GM18526 (cell line): ENCODE measurements around the gene PACS1.

ENCODE experiments used
- POLR2A ChIP-seq: IDR thresholded peaks from 3 replicates; pipeline ENCODE4 v1.6.1; 2011; ENCODE audit not compliant: insufficient read length; ENCODE audit errors: extremely low read depth

The PACS1 gene

GRCh38 chr11:66066751-66067150, 3.3 kb upstream of the PACS1 start:
- TF ChIP-seq POLR2A = no peak

DNA sequence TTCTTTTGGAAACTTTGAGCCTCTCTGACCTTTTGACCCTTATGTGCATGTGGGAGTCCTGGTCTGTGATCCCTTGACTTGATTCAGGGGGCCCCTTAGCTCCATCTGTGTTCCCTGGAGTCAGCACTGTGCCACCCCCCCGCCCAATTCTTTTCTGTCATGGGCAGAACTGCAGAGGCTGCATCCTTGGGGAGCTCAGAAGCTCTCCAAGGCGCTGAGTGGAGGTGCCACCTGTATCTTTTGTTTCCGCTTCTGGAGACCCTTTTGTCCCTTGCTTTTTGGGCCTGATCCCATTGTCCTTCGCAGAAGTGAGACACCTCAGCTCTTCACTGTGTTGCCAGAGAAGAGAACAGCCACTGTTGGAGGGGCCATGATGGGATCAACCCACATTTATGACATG, 2.4 kb upstream of the PACS1 start:
- no peak for TF ChIP-seq POLR2A

- no peak for TF ChIP-seq POLR2A
Measured at GRCh38 chr11:66068154-66068821, 1.8 kb upstream of the PACS1 start.

DNA sequence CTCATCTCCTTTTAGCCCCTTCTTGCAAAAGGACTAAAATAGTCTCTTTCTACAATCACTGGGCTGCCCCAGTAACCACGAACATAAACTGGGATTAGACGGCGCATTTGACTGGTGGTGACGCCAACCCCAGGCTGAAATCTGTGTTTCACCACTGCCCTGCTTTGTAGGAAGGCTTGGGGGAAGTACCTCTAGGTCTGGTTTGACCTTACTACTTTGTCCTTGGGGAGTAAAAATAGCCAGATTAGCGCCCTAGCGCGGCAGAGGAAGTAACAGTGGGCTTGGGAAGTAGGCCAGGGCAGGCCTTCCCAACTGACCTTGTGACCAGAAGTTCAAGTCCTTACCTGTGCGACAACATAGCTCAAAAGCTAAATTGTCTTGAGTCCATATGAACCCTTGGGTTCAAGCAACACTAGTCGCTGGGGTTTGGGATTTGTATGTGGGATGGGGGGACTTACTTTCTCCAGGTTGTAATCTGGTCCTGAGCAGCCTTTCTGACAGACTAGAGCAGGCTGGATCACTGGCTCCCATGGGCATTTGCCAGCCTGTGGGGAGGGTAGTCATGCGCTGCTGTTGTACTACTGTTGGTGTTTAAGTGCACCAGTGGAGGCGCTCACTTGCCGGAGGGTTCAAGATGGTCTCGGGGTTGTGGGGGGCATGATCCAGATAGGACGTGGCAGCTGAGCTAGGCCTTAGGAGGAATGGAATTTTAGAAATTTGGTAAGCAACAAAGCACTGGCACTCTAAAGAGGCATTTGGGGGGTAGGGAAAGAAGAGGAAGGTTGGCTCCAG, 953 bp upstream of the PACS1 start:
- TF ChIP-seq POLR2A = no peak

DNA sequence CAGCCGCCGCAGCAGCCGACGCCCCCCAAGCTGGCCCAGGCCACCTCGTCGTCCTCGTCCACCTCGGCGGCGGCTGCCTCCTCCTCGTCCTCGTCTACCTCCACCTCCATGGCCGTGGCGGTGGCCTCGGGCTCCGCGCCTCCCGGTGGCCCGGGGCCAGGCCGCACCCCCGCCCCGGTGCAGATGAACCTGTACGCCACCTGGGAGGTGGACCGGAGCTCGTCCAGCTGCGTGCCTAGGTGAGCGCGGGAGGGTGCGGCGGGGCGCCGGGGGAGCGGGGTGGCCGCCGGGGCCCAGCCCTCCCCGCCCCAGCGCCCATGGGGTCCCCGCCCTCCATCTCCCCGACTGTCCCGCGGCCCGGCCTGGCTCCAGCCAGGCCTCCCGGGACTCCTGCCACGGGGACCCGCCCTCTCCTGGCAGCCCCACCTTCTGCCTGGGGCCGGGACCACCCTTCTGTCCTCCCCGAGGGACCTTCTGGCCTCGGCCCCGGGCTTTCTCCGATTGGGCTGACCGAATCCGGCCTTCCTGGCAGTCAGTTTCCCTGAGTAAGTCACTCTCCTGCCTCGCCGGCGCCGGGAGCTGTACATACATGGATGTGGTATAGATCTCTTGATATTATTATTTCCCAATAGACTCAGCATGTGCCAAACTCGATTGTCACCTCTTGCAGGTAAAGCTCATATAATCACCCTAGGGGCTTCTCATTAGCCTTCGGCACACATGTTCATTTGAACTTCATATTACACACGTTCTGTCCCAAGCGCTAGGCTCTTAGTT, 720 bp downstream of the PACS1 start:
- TF ChIP-seq POLR2A = no peak

DNA sequence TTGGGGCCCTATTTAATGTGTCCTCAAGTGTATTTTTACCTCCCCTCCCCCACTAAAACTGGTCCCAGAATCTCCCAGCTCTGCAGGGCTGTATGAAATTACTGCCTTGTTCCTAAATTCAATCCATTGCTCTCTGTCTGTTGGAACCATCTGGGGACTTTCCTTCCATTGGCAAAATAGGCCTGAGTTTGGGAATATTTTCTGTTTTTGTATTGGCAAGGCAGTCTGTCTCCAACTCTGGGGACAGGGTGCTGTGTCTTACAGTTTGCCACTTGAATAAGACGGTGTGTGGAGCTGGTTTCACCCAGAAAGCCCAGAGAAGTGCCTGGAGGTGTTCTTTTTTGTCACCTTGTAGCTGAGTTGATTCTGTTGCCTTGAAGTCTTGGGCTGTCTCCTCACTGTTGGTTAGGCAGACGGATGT, 1.3 kb downstream of the PACS1 start:
- TF ChIP-seq POLR2A = no peak

- TF ChIP-seq POLR2A = no peak
Measured at GRCh38 chr11:66072081-66072480, 2.0 kb downstream of the PACS1 start.

DNA sequence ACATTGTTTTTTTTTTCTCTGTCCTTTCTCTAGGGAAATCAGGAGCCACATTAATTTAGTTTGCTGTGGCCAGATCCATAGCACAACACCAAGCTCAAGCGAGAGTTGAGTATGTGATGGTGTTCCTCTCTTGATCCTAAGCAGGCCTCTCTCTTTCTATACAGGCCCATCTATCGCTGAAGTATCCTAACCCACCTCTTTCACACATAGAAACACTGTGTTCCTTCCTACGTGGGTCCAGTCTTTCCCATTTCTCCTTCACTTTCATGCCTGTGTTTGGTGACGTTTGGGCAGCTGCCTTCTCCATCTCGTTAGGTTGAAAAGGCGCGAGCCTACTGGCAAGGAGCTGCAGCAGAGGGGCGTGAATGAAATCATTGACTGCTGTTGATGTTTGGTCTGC, 2.4 kb downstream of the PACS1 start:
- TF ChIP-seq POLR2A = no peak

DNA sequence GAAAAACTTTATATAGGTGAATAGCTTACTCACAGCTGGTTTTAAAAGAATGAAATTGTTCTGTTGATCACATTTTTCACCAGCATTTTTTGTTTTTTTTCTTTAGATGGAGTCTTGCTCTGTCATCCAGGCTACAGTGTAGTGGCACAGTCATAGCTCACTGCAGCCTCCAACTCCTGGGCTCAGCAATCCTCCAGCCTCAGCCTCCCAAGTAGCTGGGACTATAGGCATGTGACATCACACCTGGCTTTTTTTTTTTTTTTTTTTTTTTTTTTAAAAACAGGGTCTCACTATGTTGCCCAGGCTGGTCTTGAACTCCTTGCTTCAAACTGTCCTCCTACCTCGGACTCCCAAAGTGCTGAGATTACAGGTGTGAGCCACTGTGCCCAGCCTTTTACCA, 3.6 kb downstream of the PACS1 start:
- no peak for TF ChIP-seq POLR2A

- TF ChIP-seq POLR2A = no peak
Measured at GRCh38 chr11:66075273-66075672, 5.2 kb downstream of the PACS1 start.

GRCh38 chr11:66076561-66076960, 6.5 kb downstream of the PACS1 start:
- no peak for TF ChIP-seq POLR2A

- TF ChIP-seq POLR2A = no peak
Measured at GRCh38 chr11:66077927-66078326, 7.9 kb downstream of the PACS1 start.

DNA sequence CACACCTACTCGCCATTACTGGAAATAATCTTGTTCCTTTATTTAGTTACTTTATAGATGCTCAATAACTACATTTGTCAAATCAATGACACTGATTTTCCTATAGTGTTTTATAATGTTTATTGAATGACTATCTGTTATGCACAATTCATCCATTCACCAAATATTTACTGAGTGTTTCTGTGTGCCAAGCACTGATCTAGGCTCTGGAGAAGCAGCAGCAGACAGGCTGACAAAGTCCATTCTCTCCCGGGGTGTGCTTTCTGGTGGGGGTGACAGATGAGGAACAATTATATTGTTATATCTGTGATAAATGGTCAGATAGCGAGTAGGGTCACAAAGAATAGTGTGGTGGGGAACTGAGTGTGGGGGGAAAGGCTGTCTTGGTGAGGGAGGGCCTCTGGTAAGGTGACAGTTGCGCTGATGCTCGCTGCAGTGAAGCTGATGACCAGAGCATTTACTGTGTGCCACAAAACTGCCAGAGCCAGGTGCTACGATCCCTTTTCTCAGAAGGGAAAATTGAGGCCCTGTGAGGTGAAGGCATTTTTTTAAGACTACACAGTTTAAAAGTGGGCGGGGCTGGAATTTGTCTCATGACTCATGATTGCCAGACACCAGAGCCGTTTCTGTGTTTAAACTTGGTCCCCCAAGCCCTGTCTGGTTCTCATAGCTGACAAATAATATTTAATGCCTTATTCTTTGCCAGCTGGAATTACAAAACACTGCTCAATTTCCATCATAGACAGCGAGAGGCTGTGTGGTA, 10.2 kb downstream of the PACS1 start:
- TF ChIP-seq POLR2A = no peak

GRCh38 chr11:66081505-66081904, 11.4 kb downstream of the PACS1 start:
- no peak for TF ChIP-seq POLR2A
